ENCODE results near the gene INSRR.

- no peak for TF ChIP-seq CTCF (IDR thresholded peaks at IDR 0.05; ENCODE audit: insufficient read depth, low read length, poor library complexity, severe bottlenecking)
- no peak for TF ChIP-seq EZH2phosphoT487 (conservative IDR thresholded peaks at IDR 0.05; ENCODE audit: low read length)
Observed at GRCh38 chr1:156836041-156836654, 22.8 kb downstream of the INSRR start.
